ENCODE data around the gene POLK. TPM values are rescaled to one million over a fixed set of nuclear protein-coding genes. Genes with fewer than 3 reads are reported as not detected.

Gene POLK
- total RNA-seq, 2 donors from 2014 or later = 13.7 to 16.8 TPM

DNA sequence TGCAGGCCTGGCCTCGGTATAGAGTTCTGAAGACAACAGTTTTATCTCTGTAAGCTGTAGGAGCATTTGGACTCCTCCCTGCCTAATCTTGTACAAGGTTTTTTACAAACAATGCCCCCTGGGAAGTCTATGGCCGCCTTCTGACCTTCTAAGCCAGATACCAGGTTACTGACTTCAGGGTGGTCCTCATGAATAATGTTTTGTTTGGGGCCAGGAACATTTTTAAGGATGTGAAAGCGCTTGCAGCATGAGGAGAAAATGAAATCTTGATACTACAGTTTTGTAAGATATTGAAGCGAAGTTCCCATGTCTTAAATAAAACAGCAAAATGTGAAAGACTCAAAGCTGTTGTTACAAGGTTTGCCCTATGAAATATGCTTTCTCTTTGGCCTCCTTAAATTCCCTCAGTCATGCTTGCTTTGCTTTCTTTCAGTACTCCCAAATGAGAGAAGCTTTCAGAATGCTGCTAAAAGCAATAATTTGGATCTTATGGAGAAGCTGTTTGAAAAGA is 104.7 kb downstream of the POLK start:
- peak overlapping the region; percentile 68 for H3K27ac ChIP-seq
- no peak for DNase-seq
- TF ChIP-seq, protein P1, sequence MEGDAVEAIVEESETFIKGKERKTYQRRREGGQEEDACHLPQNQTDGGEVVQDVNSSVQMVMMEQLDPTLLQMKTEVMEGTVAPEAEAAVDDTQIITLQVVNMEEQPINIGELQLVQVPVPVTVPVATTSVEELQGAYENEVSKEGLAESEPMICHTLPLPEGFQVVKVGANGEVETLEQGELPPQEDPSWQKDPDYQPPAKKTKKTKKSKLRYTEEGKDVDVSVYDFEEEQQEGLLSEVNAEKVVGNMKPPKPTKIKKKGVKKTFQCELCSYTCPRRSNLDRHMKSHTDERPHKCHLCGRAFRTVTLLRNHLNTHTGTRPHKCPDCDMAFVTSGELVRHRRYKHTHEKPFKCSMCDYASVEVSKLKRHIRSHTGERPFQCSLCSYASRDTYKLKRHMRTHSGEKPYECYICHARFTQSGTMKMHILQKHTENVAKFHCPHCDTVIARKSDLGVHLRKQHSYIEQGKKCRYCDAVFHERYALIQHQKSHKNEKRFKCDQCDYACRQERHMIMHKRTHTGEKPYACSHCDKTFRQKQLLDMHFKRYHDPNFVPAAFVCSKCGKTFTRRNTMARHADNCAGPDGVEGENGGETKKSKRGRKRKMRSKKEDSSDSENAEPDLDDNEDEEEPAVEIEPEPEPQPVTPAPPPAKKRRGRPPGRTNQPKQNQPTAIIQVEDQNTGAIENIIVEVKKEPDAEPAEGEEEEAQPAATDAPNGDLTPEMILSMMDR (IDR thresholded peaks at IDR 0.05) = no peak
- intact Hi-C loops (cut with DNase I) = no loop called here
- H3K4me3 ChIP-seq = no peak overlapping the region
- H3K9ac ChIP-seq (ENCODE audit: low read depth in 2 of 2, low read length in 2 of 2) = peak overlapping the region in 1 of 2 donors; percentile 14
- no peaks in the 10 kb centered on the region for H3K9me3 ChIP-seq
- H3K27me3 ChIP-seq = no peaks in the 10 kb centered on the region
- no peaks in the 10 kb centered on the region for H3K36me3 ChIP-seq
- H3K4me1 ChIP-seq = peaks cover 10% of the 10 kb centered on the region

DNA sequence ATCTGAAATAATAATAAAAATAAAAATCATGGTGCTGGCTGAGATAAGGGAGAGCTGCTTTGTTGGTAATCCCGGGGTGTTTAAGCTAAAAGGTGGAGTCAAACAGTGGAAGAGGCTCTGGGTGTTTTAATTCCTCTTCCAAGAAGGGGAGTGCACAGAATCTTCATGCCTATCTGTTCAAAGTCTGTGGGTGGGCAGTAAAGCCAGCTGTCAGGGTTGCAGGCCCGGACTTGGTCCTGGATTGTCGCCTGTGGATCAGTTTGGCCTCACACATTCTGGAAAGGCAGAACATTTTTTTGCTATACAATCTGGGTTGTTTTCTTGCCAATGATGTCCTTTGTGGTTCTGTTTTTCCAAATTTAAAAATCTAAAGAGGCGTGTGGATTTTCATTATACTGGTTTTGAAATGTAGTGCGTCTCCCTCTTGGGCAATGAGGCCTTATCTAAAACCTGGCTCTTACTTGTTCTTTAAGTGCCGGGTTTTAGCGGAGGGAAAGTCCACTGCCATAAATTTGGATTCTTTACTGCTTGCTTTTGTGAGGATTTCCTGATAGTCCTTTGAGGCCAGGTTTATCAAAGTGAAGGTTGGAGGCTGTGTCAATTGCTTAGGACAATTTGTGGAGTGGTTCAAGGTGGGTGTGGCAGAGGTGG is 105.4 kb downstream of the POLK start:
- intact Hi-C loops (cut with DNase I) = no loop called here
- Histone ChIP-seq H3K9me3 (no peaks in the 10 kb centered on the region), H3K27ac (peak overlapping the region; percentile 68), H3K4me1 (peaks cover 10% of the 10 kb centered on the region), H3K4me3 (no peak overlapping the region), H3K36me3 (no peaks in the 10 kb centered on the region), H3K27me3 (no peaks in the 10 kb centered on the region), H3K9ac (ENCODE audit: low read depth in 2 of 2, low read length in 2 of 2) (peak overlapping the region in 1 of 2 donors; percentile 72)
- peak; percentile 64 for DNase-seq
- TF ChIP-seq, protein P1 (IDR thresholded peaks at IDR 0.05) = no peak

DNA sequence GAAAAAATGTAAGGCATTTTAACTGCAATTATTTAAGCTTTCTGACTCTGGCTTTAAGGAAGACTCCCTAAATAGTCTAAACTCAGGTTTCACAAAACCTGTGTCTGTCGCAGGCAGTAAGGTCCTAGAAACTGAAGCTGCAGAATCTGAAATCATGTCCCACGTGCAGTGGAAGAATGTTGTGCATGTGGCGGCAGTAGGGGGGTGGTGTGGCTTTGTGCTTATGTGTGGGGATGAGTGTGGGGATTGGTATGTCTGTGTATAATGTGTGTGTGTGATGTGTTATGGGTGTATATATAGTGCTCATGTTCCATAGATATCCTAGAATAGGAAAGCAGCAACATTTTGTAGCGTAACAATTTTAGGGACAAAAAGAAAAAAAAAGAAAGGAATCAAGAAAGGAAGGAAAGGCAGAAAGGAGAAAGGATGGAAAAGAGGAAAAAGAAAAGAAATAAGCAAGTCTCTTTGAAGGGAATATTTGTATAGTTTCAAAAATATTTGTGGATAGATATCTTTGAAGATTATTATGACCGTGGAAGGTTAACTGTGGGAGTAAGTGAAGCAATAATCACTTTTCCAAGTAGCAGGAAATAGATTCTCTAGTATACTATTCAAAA is 106.2 kb downstream of the POLK start:
- TF ChIP-seq, protein P1 (IDR thresholded peaks at IDR 0.05) = no peak
- no peak overlapping the region for H3K4me3 ChIP-seq
- peak overlapping the region; percentile 68 for H3K27ac ChIP-seq
- intact Hi-C loops (cut with DNase I) = no loop called here
- peak overlapping the region in 1 of 2 donors; percentile 72 for H3K9ac ChIP-seq (ENCODE audit: low read depth in 2 of 2, low read length in 2 of 2)
- no peaks in the 10 kb centered on the region for H3K9me3 ChIP-seq
- H3K4me1 ChIP-seq = peaks cover 10% of the 10 kb centered on the region
- no peaks in the 10 kb centered on the region for H3K27me3 ChIP-seq
- no peaks in the 10 kb centered on the region for H3K36me3 ChIP-seq
- DNase-seq = no peak

DNA sequence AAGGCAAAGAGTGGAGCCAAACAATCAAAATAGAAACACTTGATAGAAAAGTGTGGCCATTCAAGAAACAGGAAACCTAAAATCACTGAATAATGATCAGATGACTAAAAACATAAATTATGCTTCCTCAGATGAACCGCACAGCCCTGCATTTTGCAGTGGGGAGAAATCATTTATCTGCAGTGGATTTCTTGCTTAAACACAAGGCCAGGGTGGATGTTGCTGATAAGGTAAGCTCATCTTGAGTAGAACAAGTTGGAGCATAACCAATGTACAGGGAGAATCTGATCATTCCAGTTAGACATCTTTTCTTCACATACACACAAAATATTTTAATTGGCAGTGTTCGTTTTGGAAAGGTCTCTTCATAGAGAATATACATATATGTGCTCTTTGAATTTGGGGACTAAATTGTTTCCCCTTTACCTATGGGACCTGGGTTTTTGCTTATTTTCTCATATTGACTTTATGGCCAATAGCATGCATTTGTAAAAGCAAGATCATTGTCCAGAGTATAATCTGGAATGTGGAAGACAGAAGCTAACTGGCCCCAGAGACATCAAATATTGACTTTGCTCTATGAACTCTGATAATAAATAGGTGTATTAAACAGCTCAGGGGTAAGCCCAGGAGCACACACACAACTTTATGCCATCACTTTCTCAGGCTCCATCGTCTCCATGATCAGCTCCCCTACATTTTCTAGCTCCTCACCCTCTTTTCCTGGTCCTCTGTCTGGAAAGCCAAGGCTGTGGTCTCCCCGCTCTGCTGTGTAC is 108.7 kb downstream of the POLK start:
- Histone ChIP-seq H3K9me3 (no peaks in the 10 kb centered on the region), H3K36me3 (no peaks in the 10 kb centered on the region), H3K4me3 (no peak overlapping the region), H3K27ac (no peak overlapping the region), H3K4me1 (peaks cover 10% of the 10 kb centered on the region), H3K27me3 (no peaks in the 10 kb centered on the region), H3K9ac (ENCODE audit: low read depth in 2 of 2, low read length in 2 of 2) (no peak overlapping the region)
- TF ChIP-seq, protein P1 (IDR thresholded peaks at IDR 0.05) = no peak
- no peak for DNase-seq
- intact Hi-C loops (cut with DNase I) = no loop called here

DNA sequence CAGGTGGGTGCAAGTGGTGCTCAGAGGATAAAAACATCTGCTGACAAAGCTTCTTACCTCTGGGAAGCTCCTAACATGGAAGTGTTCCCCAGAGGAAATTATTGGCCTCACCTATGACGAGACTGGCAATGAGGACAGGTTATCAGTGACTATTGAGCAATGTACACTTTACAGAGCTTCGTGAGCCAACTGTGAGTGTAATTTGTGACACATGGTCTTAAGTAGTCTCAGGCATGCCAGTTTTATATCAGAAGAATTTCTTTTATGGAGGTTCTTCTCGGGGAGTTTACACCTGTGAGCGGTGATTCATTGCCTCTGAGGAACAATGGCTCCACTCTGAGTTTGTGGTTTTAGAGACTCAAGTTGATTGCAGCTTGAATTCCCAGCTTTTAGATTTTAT is 110.9 kb downstream of the POLK start:
- TF ChIP-seq, protein P1 (IDR thresholded peaks at IDR 0.05) = no peak
- Histone ChIP-seq H3K9ac (ENCODE audit: low read depth in 2 of 2, low read length in 2 of 2) (peak overlapping the region in 1 of 2 donors; percentile 38), H3K27ac (peak overlapping the region; percentile 70), H3K27me3 (no peaks in the 10 kb centered on the region), H3K36me3 (no peaks in the 10 kb centered on the region), H3K4me1 (no peaks in the 10 kb centered on the region), H3K9me3 (no peaks in the 10 kb centered on the region), H3K4me3 (no peak overlapping the region)
- intact Hi-C loops (cut with DNase I) = no loop called here
- DNase-seq = peak; percentile 58
